Measurements from ENCODE around the gene PAN3. TPM values are rescaled to one million over a fixed set of nuclear protein-coding genes. Genes with fewer than 3 reads are reported as not detected.

Gene PAN3
- total RNA-seq, 1 experiment from 2014 or later, result 37.5 TPM

- Mint-ChIP-seq H3K27me3 (ENCODE audit: insufficient read depth, unreplicated experiment) (no peaks in the 10 kb centered on the region), H3K36me3 (ENCODE audit: insufficient read depth, unreplicated experiment) (no peaks in the 10 kb centered on the region), H3K4me1 (ENCODE audit: low read depth, unreplicated experiment) (peaks cover 21% of the 10 kb centered on the region), H3K9me3 (ENCODE audit: unreplicated experiment) (no peaks in the 10 kb centered on the region), H3K4me3 (ENCODE audit: unreplicated experiment) (no peak overlapping the region), H3K27ac (ENCODE audit: unreplicated experiment) (no peak overlapping the region)
- POLR2A ChIA-PET, result no interaction called here
- Histone ChIP-seq H3K9me3 (no peaks in the 10 kb centered on the region), H3K36me3 (ENCODE audit: control insufficient read depth, insufficient read depth, low read length) (no peaks in the 10 kb centered on the region), H3K4me1 (peaks cover 8% of the 10 kb centered on the region; the same call in 1 of the 2 replicates), H3K27me3 (replicated peaks; ENCODE audit: control insufficient read depth, insufficient read depth, low read length) (no peaks in the 10 kb centered on the region), H3K4me3 (ENCODE audit: low read depth, low read length) (no peak overlapping the region)
- CTCF ChIA-PET, result interaction anchor here (0.8 kb wide), 1 partner anchor 38 kb away, joined by 3 read pairs; no protein-coding TSS in a partner anchor
- BruUV-seq (replicated peaks), result no TSS peak
- no peak for DNase-seq
- TF ChIP-seq CTCF (IDR thresholded peaks at IDR 0.05; ENCODE audit: insufficient read depth in 1 of 2, low read depth in 1 of 2, low read length in 1 of 2, severe bottlenecking in 1 of 2, unreplicated experiment in 1 of 2), result no peak
- intact Hi-C loops (cut with micrococcal nuclease; ENCODE audit: unreplicated experiment), result no loop called here
Measured at GRCh38 chr13:28316129-28316528, 177.8 kb downstream of the PAN3 start.

GRCh38 chr13:28316836-28317235 is 178.5 kb downstream of the PAN3 start:
- no peak for TF ChIP-seq CTCF (IDR thresholded peaks at IDR 0.05; ENCODE audit: insufficient read depth in 1 of 2, low read depth in 1 of 2, low read length in 1 of 2, severe bottlenecking in 1 of 2, unreplicated experiment in 1 of 2)
- Histone ChIP-seq H3K4me1 (peaks cover 9% of the 10 kb centered on the region; the same call in 1 of the 2 replicates), H3K9me3 (no peaks in the 10 kb centered on the region), H3K27me3 (replicated peaks; ENCODE audit: control insufficient read depth, insufficient read depth, low read length) (no peaks in the 10 kb centered on the region), H3K36me3 (ENCODE audit: control insufficient read depth, insufficient read depth, low read length) (no peaks in the 10 kb centered on the region), H3K4me3 (ENCODE audit: low read depth, low read length) (no peak overlapping the region)
- CTCF ChIA-PET, result no interaction called here
- no peaks in the 10 kb centered on the region for H3K36me3 Mint-ChIP-seq (ENCODE audit: insufficient read depth, unreplicated experiment)
- no peaks in the 10 kb centered on the region for H3K9me3 Mint-ChIP-seq (ENCODE audit: unreplicated experiment)
- peaks cover 20% of the 10 kb centered on the region for H3K4me1 Mint-ChIP-seq (ENCODE audit: low read depth, unreplicated experiment)
- no peak for DNase-seq
- H3K27ac Mint-ChIP-seq (ENCODE audit: unreplicated experiment), result no peak overlapping the region
- no peak overlapping the region for H3K4me3 Mint-ChIP-seq (ENCODE audit: unreplicated experiment)
- POLR2A ChIA-PET, result no interaction called here
- H3K27me3 Mint-ChIP-seq (ENCODE audit: insufficient read depth, unreplicated experiment), result no peaks in the 10 kb centered on the region
- intact Hi-C loops (cut with micrococcal nuclease; ENCODE audit: unreplicated experiment), result no loop called here
- BruUV-seq (replicated peaks), result no TSS peak

GRCh38 chr13:28318496-28318895 is 180.2 kb downstream of the PAN3 start:
- ChIA-PET POLR2A (no interaction called here), CTCF (no interaction called here)
- Mint-ChIP-seq H3K27me3 (ENCODE audit: insufficient read depth, unreplicated experiment) (no peaks in the 10 kb centered on the region), H3K4me1 (ENCODE audit: low read depth, unreplicated experiment) (peaks cover 11% of the 10 kb centered on the region), H3K9me3 (ENCODE audit: unreplicated experiment) (no peaks in the 10 kb centered on the region), H3K27ac (ENCODE audit: unreplicated experiment) (no peak overlapping the region), H3K36me3 (ENCODE audit: insufficient read depth, unreplicated experiment) (no peaks in the 10 kb centered on the region), H3K4me3 (ENCODE audit: unreplicated experiment) (no peak overlapping the region)
- intact Hi-C loops (cut with micrococcal nuclease; ENCODE audit: unreplicated experiment), result no loop called here
- Histone ChIP-seq H3K36me3 (ENCODE audit: control insufficient read depth, insufficient read depth, low read length) (no peaks in the 10 kb centered on the region), H3K9me3 (no peaks in the 10 kb centered on the region), H3K4me3 (ENCODE audit: low read depth, low read length) (no peak overlapping the region), H3K4me1 (peaks cover 9% of the 10 kb centered on the region; the same call in 1 of the 2 replicates), H3K27me3 (replicated peaks; ENCODE audit: control insufficient read depth, insufficient read depth, low read length) (no peaks in the 10 kb centered on the region)
- no peak for TF ChIP-seq CTCF (IDR thresholded peaks at IDR 0.05; ENCODE audit: insufficient read depth in 1 of 2, low read depth in 1 of 2, low read length in 1 of 2, severe bottlenecking in 1 of 2, unreplicated experiment in 1 of 2)
- BruUV-seq (replicated peaks), result no TSS peak
- no peak for DNase-seq
